HEK293 (cell line): ENCODE data around the gene TRMT112.

ENCODE experiments used
- CTCF ChIA-PET: fragments of 350-600 bp; formaldehyde crosslinking; extraction: SDS; loops from one replicate; lab custom pipeline; 2021; ENCODE audit warnings: antibody characterized with exemption; lab: Yijun Ruan, JAX
- POLR2A ChIA-PET: fragments of 300-600 bp; formaldehyde crosslinking; extraction: SDS; loops from one replicate; lab custom pipeline; 2020; ENCODE audit warnings: antibody characterized with exemption, inconsistent platforms; lab: Yijun Ruan, JAX
- H3K27ac ChIP-seq: fragments of 200-500 bp; sonication (Bioruptor generic); 2 replicates; pipeline ENCODE4 v1.5.1; 2014; ENCODE audit warnings: low read depth, low read length, control low read depth, inconsistent platforms; ENCODE audit errors: extremely low read depth
- H3K36me3 ChIP-seq, 2 experiments: fragments of 200-500 bp in 1 of 2; sonication (Bioruptor generic) in 1 of 2; 1 replicate in 1 of 2; 2 replicates in 1 of 2; pipeline ENCODE4 v1.5.1; 2014 to 2017; ENCODE audit warnings: inconsistent platforms in 2 of 2, low read length in 2 of 2; ENCODE audit not compliant: control insufficient read depth in 2 of 2, insufficient read depth in 1 of 2
- H3K4me1 ChIP-seq: fragments of 200-500 bp; sonication (Bioruptor generic); 2 replicates; pipeline ENCODE4 v1.5.1; 2014; ENCODE audit warnings: mild to moderate bottlenecking, low read length, inconsistent platforms; ENCODE audit not compliant: control insufficient read depth, insufficient read depth
- H3K4me3 ChIP-seq: 2 replicates; pipeline ENCODE4 v1.5.1; 2011; ENCODE audit warnings: low read depth, mild to moderate bottlenecking, control low read depth, low read length, moderate library complexity
- H3K9me3 ChIP-seq: fragments of 200-500 bp; sonication (Bioruptor generic); 2 replicates; pipeline ENCODE4 v1.5.1; 2014; ENCODE audit warnings: low read depth, low read length, inconsistent platforms; ENCODE audit not compliant: control insufficient read depth, insufficient read depth
- EGR2 ChIP-seq: fragments of 450-650 bp; formaldehyde crosslinking; IDR thresholded peaks from 2 replicates; pipeline ENCODE4 v1.5.1; 2016; ENCODE audit warnings: low read depth, missing biosample characterization, missing genetic modification characterization
- KLF1 ChIP-seq: fragments of 450-650 bp; formaldehyde crosslinking; IDR thresholded peaks from 2 replicates; pipeline ENCODE4 v1.5.1; 2016; ENCODE audit warnings: missing biosample characterization, missing genetic modification characterization
- KLF17 ChIP-seq: fragments of 450-650 bp; formaldehyde crosslinking; IDR thresholded peaks from 2 replicates; pipeline ENCODE4 v1.5.1; 2016; ENCODE audit warnings: missing biosample characterization, missing genetic modification characterization
- REST ChIP-seq: fragments of 450-650 bp; formaldehyde crosslinking; IDR thresholded peaks from 2 replicates; pipeline ENCODE4 v1.5.1; 2016; ENCODE audit warnings: missing biosample characterization, missing genetic modification characterization
- TSHZ1 ChIP-seq: fragments of 450-650 bp; formaldehyde crosslinking; IDR thresholded peaks from 2 replicates; pipeline ENCODE4 v1.5.1; 2016; ENCODE audit warnings: missing biosample characterization, missing genetic modification characterization, borderline replicate concordance
- ZBTB6 ChIP-seq: fragments of 450-650 bp; formaldehyde crosslinking; IDR thresholded peaks from 2 replicates; pipeline ENCODE4 v1.5.1; 2017; ENCODE audit warnings: missing biosample characterization, missing genetic modification characterization
- ZFHX2 ChIP-seq: fragments of 450-650 bp; formaldehyde crosslinking; conservative IDR thresholded peaks from 2 replicates; pipeline ENCODE4 v1.5.1; 2016; ENCODE audit warnings: missing biosample characterization, missing genetic modification characterization
- ZFP69B ChIP-seq: fragments of 450-650 bp; formaldehyde crosslinking; IDR thresholded peaks from 2 replicates; pipeline ENCODE4 v1.5.1; 2016; ENCODE audit warnings: missing biosample characterization, missing genetic modification characterization
- ZNF133 ChIP-seq: fragments of 450-650 bp; formaldehyde crosslinking; IDR thresholded peaks from 2 replicates; pipeline ENCODE4 v1.5.1; 2016; ENCODE audit warnings: missing biosample characterization, missing genetic modification characterization
- ZNF174 ChIP-seq: fragments of 450-650 bp; formaldehyde crosslinking; IDR thresholded peaks from 2 replicates; pipeline ENCODE4 v1.5.0; 2017; ENCODE audit warnings: missing biosample characterization, mild to moderate bottlenecking, missing genetic modification characterization
- ZNF24 ChIP-seq: fragments of 450-650 bp; formaldehyde crosslinking; IDR thresholded peaks from 2 replicates; pipeline ENCODE4 v1.5.1; 2016; ENCODE audit warnings: missing biosample characterization, missing genetic modification characterization
- ZNF433 ChIP-seq: fragments of 450-650 bp; formaldehyde crosslinking; IDR thresholded peaks from 2 replicates; pipeline ENCODE4 v1.5.1; 2016; ENCODE audit warnings: missing biosample characterization, missing genetic modification characterization, low read depth
- ZNF514 ChIP-seq: fragments of 450-650 bp; formaldehyde crosslinking; IDR thresholded peaks from 2 replicates; pipeline ENCODE4 v1.5.1; 2016; ENCODE audit warnings: missing biosample characterization, missing genetic modification characterization
- ZNF518A ChIP-seq: fragments of 450-650 bp; formaldehyde crosslinking; conservative IDR thresholded peaks from 2 replicates; pipeline ENCODE4 v1.5.1; 2016; ENCODE audit warnings: low read depth, missing biosample characterization, missing genetic modification characterization
- ZNF548 ChIP-seq: fragments of 450-650 bp; formaldehyde crosslinking; IDR thresholded peaks from 2 replicates; pipeline ENCODE4 v1.5.1; 2016; ENCODE audit warnings: missing biosample characterization, missing genetic modification characterization
- ZNF791 ChIP-seq: fragments of 450-650 bp; formaldehyde crosslinking; IDR thresholded peaks from 2 replicates; pipeline ENCODE4 v1.5.1; 2016; ENCODE audit warnings: missing biosample characterization, missing genetic modification characterization

TRMT112 gene

GRCh38 chr11:64278576-64279190 lies 38.7 kb downstream of the TRMT112 start (continued):
- TF ChIP-seq ZBTB6 (tag by site-specific recombination) (no peak), REST (no peak), ZNF133 (tag by site-specific recombination) (no peak), ZNF174 (no peak)

GRCh38 chr11:64276653-64277431 lies 40.5 kb downstream of the TRMT112 start:
- TF ChIP-seq ZFHX2 (tag by site-specific recombination) = peak; percentile 61
- 0 out of 2 replicates have a peak, but pooled peaks have one; percentile 30 for TF ChIP-seq KLF17 (tag by site-specific recombination)
- peak; percentile 97 for TF ChIP-seq KLF1 (tag by site-specific recombination)
- TF ChIP-seq TSHZ1 (tag by site-specific recombination) = no peak
- TF ChIP-seq EGR2 (tag by site-specific recombination) = 0 out of 2 replicates have a peak, but pooled peaks have one; percentile 43
- TF ChIP-seq ZNF548 (tag by site-specific recombination) = no peak
- TF ChIP-seq, all 188 proteins: peak for 4
- H3K36me3 ChIP-seq = peaks cover 0 to 54% of the 10 kb centered on the region in 2 experiments; a peak in 2 of 3 replicates
- H3K4me1 ChIP-seq = no peaks in the 10 kb centered on the region
- ChIA-PET POLR2A (no interaction called here), CTCF (interaction anchor here (0.6 to 1.8 kb wide), 9 partner anchors 20 to 191 kb away, joined by 3 to 9 read pairs (median 3); partner anchors contain the start of gene PLCB3)
- no peak overlapping the region for H3K27ac ChIP-seq
- H3K9me3 ChIP-seq = no peaks in the 10 kb centered on the region
- H3K4me3 ChIP-seq = no peak overlapping the region

GRCh38 chr11:64275841-64276240 lies 41.5 kb downstream of the TRMT112 start:
- H3K36me3 ChIP-seq = peaks cover 0 to 45% of the 10 kb centered on the region in 2 experiments; a peak in 2 of 3 replicates
- no peaks in the 10 kb centered on the region for H3K4me1 ChIP-seq
- H3K4me3 ChIP-seq = no peak overlapping the region
- POLR2A ChIA-PET = interaction anchor here (0.7 to 1.1 kb wide), 3 partner anchors 9 to 70 kb away, joined by 3 read pairs; partner anchors contain the start of gene BAD
- no peak overlapping the region for H3K27ac ChIP-seq
- CTCF ChIA-PET = interaction anchor here (1.0 to 1.8 kb wide), 7 partner anchors 9 to 69 kb away, joined by 3 to 9 read pairs (median 3); partner anchors contain the start of gene PLCB3
- no peaks in the 10 kb centered on the region for H3K9me3 ChIP-seq
- no peak for TF ChIP-seq ZNF791 (tag by site-specific recombination)
- TF ChIP-seq ZNF518A (tag by site-specific recombination) = no peak
- TF ChIP-seq ZNF514 = no peak
- no peak for TF ChIP-seq ZNF433
- no peak for TF ChIP-seq ZFP69B
- no peak for TF ChIP-seq ZNF24 (tag by site-specific recombination)
